T-helper 9 cell (primary cell): Measurements from ENCODE around the gene GATA5.

ENCODE experiments used
- DNase-seq: peaks from one replicate; pipeline ENCODE4 v3.0.0-alpha.2; 2020

The GATA5 gene

GRCh38 chr20:62486484-62486883 is 10.7 kb upstream of the GATA5 start:
- DNase-seq, result no peak

- DNase-seq, result no peak
These were observed 9.9 kb upstream of the GATA5 start for GRCh38 chr20:62485701-62486089.

GRCh38 chr20:62485062-62485700 is 9.4 kb upstream of the GATA5 start:
- no peak for DNase-seq

- DNase-seq, result no peak
These were observed 8.7 kb upstream of the GATA5 start for GRCh38 chr20:62484478-62484877.

GRCh38 chr20:62483613-62484458 is 8.0 kb upstream of the GATA5 start:
- no peak for DNase-seq

- no peak for DNase-seq
These were observed 7.2 kb upstream of the GATA5 start for GRCh38 chr20:62482974-62483373.

GRCh38 chr20:62482146-62482809 is 6.5 kb upstream of the GATA5 start:
- no peak for DNase-seq

GRCh38 chr20:62481425-62482145 is 5.8 kb upstream of the GATA5 start:
- no peak for DNase-seq

GRCh38 chr20:62480318-62480717 is 4.5 kb upstream of the GATA5 start:
- DNase-seq, result no peak

- no peak for DNase-seq
These were observed 3.9 kb upstream of the GATA5 start for GRCh38 chr20:62479656-62480055.

- DNase-seq, result no peak
These were observed 3.4 kb upstream of the GATA5 start for GRCh38 chr20:62479156-62479555.

- no peak for DNase-seq
These were observed 2.1 kb upstream of the GATA5 start for GRCh38 chr20:62477669-62478455.

GRCh38 chr20:62476056-62476838 is 452 bp upstream of the GATA5 start:
- no peak for DNase-seq

GRCh38 chr20:62475027-62475771 is 596 bp downstream of the GATA5 start:
- DNase-seq, result no peak

- no peak for DNase-seq
These were observed 1.2 kb downstream of the GATA5 start for GRCh38 chr20:62474604-62475026.

- DNase-seq, result no peak
These were observed 1.8 kb downstream of the GATA5 start for GRCh38 chr20:62473717-62474603.

- DNase-seq, result no peak
These were observed 2.7 kb downstream of the GATA5 start for GRCh38 chr20:62472941-62473585.

GRCh38 chr20:62472138-62472940 is 3.5 kb downstream of the GATA5 start:
- DNase-seq, result no peak
